GM21526 (cell line): ENCODE data around the gene IER3.
A peak's percentile ranks its signal among the peaks of the same experiment; 100 is the strongest.

Source experiments
- ATAC-seq: cut with Tn5 transposase; IDR thresholded peaks from one replicate; pipeline ENCODE4 v1.9.1; 2021; ENCODE audit warnings: moderate library complexity; ENCODE audit not compliant: unreplicated experiment, low FRiP score

IER3 gene

DNA sequence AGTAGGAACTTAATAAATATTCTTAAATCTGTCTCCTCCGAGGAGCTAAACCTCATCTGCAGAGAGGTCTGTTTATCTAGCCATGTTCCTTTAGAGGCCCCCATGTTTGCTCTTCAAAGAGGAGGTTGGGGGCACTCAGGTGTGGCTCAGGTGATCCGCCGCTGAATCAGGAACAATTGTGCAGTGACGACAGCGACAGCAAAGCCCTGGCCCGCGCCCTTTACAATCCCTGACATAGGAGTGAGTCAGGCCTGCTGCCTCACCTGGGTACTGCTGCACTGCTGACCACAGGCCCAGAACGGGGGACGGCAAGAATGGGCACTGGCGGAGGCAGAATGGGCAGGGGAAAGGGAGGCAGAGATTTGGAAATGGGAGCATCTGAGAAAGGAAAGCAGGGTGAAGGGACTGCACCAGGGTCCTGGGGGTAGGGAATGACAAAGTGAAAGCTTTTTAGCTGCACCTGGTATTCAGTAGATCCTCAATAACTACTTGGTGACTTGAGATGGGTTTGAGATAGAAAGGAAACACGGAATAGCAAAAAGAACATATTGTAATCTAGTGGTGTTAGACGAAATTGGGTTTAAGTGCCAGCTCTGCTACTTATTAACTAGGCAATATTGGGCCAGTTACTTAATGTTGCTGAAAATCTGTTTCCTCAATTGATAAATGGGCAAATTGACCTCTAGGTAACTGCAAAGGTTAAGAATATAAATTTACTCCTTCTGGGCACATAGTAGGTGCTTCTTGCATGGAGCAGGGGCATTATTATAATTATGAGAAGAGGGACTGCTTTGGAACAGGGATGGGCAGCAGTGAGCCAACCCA lies 5.4 kb upstream of the IER3 start:
- no peak for ATAC-seq

DNA sequence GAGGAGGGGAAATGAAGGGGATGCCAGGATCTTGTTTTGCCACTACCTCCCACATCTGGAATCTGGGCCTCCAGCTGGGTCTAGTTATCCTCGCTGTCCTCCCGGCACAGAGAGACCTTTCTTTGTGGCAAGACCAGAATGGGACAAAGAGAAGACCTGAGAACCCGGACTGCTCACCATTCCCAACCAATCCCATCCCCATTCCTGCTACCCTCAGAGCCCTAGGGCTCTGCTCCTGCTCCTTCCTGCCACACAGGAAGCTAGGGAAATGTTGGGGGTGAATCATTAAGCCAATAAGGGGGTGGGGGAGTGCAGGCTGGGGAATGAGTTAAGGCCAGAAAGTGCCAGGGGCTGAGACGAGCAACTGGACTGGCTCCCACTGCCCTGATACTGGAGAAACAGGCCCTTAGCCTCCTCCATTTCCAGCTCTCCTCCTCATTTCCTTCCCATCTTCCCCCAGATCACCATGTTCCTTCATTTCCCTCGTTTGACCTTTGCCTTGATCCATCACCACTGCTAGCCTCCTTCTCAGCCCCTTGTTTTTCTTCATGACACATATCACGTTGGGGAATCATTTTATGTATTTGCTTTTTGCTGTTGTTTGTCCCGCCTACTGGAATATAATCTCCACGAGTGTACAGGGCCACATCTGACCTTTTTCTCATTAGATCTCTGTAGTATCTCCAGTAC lies 4.6 kb upstream of the IER3 start:
- no peak for ATAC-seq

DNA sequence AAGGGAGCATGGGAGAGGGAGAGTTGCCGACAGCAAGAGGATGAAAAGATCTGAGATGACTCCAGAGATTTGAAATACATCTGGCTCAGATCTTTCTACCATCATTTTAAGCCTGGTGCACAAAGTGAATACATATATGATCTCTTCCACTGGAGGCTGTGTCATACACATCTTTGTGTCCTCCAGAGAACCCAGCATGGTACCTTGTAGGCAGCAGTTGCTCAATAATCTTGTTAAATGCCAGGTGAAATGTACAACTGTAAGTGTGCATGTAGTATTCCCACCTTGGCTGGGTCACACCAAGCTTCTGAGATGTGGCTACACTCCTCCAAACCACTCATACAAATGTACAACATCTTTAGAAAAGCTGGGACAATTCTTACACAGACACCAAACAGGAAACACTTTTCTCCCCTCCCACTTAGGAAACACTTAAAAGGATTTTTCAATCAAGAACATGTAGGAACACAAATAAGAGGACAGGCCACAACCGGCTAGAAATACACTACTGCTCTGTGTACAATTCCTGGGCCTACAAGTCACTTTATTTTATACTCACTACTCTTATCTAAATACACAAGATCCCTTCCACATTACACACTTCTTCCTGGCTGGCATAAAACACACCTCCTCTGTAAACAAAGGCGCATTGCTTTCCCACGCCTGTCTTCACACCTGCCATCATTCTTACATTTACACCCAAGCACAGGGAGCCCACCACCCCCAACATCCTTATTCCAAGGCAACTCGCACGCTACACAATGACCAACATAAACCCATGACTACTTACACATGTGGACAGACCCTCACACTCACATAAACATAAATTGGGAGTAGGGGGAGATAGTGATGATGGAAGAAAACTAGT lies 3.8 kb upstream of the IER3 start:
- no peak for ATAC-seq

DNA sequence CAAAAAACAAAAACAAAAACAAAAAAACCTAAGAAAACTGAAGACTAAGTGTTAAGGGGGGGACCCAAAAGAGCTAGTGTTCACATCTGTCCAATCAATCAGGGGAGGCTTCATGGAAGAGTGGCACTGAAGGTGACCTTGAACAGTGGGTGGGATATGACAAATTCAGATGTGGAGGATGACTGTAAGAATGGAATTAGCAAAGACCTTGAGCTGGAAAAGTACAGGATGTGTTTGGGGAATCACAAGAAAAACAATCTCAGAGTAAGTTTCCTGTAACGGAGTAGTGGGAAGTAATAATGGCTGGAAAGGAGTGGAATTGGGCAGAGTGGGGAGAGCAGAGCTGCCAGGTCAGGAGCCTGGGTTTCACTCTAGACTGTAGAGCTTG lies 2.9 kb upstream of the IER3 start:
- no peak for ATAC-seq

- ATAC-seq: peak; percentile 10
Observed at GRCh38 chr6:30743099-30744053, 971 bp downstream of the IER3 start.

GRCh38 chr6:30742316-30743098 lies 1.8 kb downstream of the IER3 start, which contains the start of gene FLOT1:
FLOT1 (minus strand) TSS chr6:30742687; CDS start chr6:30742189, 498 bp downstream.
- peak; percentile 57 for ATAC-seq

- ATAC-seq: no peak
Observed at GRCh38 chr6:30741789-30742315, 2.5 kb downstream of the IER3 start.

DNA sequence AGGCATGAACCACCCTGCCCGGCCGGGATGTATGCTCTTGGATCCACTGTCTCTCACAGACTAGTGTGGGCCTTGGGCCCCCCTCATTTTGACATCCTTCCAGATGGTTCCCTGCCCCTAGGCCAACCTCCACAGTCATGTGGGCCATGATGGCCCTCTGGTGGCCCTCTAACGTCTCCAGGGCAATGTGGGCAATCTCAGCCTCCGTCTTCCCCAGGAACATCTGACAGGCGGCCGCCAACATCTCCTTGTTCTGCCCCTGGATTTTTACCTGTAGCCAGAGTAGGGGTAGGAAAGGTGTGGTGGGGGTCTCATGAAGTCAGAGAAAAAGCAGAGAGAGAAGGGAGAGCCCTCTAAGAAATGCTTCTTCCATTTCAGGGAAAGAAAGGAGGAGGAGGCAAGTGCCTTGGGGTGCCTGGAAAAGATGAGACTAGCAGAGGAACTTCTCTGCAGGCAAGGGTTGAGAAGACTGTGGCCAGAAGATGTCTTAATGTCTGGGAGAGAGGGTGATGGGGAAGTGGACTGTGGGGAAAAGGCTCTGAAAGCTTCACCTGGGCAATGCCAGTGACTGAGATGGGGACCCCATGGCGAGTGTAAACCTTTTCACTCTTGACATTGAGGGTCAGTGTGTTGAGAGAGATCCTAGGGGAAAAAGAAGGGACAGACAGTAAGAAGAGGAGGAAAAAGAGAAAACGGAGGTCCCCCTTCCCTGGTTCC lies 3.1 kb downstream of the IER3 start:
- no peak for ATAC-seq

DNA sequence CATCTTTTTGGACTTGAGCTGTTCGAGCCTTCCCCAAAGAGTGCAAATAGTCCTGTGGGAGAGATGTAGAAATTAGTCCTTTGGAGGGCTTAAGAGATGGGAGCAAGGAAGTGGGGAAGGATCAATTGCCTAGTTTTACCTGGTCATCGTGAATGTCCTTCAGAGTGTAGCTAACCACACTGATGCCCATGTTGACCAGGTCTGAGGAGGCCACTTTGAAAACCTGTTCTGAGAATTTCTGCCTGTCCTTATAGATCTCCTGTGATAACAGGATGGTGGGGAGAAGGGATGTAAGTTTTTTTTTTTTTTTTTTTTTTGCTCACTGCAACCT lies 3.8 kb downstream of the IER3 start:
- no peak for ATAC-seq

DNA sequence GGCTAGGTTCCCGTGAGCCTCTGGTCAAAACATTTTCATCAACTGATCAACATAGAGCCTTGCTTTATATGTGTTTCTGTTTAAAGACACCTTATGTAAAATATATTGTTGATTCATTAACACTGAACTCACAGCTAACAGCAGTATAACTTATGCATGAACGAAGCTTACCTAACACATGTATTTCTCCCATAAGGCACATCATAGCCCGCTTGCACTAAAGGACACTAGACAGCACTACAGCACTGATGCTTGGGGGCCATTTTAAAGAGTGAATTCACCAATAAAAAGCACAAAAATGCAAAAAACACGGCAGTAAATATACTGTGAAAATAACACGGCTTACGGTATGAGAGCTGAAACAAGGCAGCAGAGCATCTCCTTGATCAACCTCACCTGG lies 5.8 kb downstream of the IER3 start:
- ATAC-seq: no peak

- ATAC-seq: no peak
Observed at GRCh38 chr6:30735668-30736314, 8.6 kb downstream of the IER3 start.

- ATAC-seq: no peak
Observed at GRCh38 chr6:30732237-30732943, 12.0 kb downstream of the IER3 start.

- no peak for ATAC-seq
Observed at GRCh38 chr6:30730601-30731435, 13.5 kb downstream of the IER3 start.

GRCh38 chr6:30727920-30728553 lies 16.3 kb downstream of the IER3 start:
- ATAC-seq: no peak

- no peak for ATAC-seq
Observed at GRCh38 chr6:30726506-30727413, 17.6 kb downstream of the IER3 start.
